NCI-H2227 (cell line): ENCODE measurements around the gene PPP1CA.

Source experiments
- DNase-seq: peaks from one replicate; lab custom pipeline; 2025; ENCODE audit not compliant: unreplicated experiment; lab: John Stamatoyannopoulos, UW

Gene PPP1CA

DNA sequence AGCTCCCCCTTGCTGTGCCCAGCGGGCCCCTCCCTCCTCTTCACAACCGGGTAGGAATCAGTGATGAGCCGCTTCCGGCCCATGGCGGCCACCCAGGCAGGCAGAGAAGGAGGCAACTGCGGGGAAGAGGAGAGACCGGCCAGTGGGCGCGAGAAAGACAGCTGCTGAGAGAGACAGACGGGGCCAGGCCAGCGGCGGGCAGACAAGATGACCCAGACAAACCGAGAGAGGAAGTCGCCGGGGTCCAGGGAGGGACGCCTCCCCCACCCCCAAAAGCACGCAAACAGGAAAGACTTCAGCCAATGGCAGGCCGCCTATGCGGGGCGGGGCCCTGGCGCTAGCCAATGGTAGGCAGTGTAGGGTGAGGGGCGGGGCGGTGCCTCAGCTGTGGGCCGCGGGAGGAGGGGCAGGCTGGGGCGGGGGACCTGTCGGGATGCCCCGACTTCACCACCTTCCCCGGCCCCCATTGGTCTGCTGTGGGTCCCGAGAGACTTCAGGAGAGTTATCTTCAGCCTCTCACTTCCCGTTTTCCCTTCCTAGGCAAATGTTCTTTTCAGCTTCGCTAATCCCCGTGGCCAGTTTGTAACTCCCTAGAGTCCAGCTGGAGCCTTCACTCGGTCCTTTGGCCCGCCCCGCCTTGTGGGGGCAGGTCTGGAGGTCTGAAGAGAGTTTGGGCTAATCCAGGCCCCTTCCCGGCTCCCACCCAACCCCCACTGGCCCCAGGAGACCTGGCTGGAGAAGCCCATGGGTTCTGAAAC lies 48.2 kb downstream of the PPP1CA start, which contains the start of gene POLD4:
Gene POLD4, minus strand, starts transcription at position 230 of the 758 bp plus-strand sequence. Its CDS starts 147 bp downstream, at position 83.
- DNase-seq, result peak; percentile 94

DNA sequence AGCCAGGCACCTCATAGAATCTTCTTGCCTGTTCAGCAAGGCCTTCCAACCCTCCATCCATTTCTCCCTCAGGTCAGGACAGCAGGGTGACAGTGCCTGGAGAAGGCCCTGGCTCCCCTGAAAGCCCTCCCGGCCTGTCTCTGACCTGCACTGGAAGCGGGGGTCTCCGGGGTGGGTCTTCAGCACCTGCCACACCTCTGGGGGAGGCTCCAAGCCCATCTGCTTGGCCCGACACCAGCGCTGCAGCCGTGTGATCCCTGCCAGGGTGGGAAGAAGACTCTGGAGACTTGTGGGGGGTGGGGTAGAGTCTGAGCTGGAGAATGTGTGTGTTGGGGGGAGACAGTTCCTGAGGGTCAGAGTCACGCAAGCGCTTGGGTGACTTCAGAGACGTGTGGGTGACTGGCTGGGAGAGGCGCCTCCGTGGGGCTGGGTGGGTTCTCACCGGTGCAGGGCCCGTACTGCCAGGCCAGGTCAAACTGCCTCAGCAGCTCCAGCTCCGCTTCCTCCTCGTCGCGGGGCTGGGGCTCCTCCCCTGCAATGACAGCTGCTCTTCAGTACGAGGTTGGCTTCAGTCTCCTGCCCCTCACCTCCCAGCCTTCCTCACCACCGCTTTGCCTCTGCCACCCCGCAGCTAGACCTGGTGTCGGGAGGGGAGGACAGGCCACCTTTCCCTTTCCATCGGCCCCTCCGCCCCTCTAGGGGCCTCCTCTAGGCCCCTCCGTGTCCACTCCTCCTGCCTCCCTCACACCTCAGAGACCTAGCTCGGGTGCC lies 48.9 kb downstream of the PPP1CA start:
- DNase-seq, result peak; percentile 58

DNA sequence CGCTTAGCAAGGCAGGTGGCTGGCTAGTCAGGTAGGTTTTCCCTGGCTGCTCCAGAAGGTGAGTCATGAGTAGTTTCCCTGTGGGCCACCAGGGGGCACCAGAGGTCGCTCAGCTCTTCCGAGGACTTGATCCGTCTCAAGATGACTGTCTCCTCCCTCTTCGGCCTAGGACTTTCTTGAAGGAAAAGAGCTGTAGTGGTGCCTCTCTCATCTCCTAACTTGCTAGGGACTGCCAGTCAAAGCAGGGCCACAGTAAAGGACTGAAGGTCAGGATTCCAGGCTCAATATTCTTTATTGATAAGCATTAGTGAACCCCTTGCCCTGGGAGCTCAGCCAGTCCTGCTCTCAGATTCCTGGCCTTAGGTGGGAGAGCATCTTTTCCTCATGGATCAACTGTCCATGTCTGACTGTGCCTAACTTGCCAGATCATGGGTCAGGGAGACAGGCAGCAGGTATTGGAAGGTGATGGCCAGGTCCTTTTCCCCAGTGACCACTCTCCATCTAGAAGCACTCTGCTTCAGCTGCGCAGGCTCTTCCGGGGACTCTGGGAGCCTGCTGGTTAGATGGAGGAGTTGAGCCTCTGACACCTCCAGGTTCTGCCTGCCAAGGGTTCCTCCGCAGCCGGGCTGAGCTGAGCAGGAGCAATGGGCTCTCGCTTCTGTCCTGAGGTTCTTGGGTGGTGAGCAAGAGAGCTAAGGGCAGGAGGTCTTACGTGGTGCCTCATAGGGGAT lies 50.2 kb downstream of the PPP1CA start:
- DNase-seq, result peak; percentile 78

DNA sequence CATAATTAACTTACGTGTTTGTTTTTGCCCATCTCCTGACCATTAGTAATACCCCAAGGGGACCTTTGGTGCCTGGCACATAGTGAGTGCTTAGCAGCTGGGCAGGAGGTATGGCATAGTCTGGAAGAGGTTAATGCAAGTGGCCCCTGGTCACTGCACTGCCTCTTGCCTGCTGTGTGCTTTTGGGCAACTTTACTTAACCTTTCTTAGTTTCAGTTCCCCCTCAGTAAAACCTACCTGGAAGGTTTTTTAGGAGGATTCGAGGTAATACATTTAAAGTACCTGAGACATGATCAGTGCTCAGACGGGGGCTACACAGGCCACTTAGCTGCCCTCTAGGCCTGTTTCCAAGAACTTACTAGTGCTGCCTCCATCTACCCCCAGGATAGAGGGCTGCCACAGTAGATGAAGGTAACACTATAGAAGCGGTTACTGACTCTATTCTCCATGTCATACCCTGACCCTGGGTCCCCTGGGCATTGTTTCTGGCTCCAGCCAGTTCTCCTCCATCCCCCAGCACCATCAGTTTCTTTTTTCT lies 51.7 kb downstream of the PPP1CA start:
- no peak for DNase-seq

DNA sequence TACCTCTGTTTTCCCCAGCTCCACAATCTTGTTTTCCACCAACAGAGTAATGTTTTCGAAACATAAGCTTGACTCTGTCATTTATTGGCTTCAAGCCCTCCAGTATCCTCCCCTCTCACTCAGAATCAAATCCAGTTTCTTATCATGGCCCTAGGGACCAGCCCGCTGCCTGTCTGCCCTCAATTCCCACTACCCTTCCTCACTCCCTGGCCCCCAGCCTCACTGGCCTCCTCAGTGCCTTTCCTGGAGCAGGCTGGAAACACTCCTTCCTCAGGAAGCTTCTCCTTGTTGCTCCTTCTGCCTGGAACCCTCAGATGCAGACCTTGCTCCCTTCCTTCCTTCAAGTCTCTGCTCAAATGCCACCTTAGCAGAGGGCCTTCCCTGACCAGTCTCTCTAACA lies 52.2 kb downstream of the PPP1CA start:
- DNase-seq, result no peak

DNA sequence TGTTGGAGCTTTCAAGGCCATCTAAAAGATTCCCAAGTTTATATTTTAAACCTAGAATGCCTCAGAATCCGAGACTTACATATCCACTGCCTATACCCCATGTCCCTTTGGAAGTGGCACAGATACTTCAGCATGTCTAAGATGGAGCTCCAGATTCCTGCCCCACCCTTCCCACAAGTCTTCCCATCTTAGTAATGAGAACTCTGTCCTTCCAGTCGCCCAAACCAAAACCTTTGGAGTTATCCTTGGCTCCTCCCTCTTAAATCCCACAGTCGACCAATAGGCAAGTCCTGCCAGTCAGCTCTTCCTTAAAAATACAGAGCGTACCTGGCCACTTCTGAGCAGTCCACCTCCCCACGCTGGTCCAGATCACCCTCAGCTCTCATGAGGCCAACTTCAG lies 52.6 kb downstream of the PPP1CA start:
- DNase-seq, result no peak
